Progenitor cell of endocrine pancreas (in vitro differentiated cells): ENCODE results near the gene RETN. TPM values are rescaled to one million over a fixed set of nuclear protein-coding genes. Genes with fewer than 3 reads are reported as not detected.

Source experiments
- DNase-seq: peaks from one replicate; pipeline ENCODE4 v3.0.0; 2021; ENCODE audit warnings: low spot score; ENCODE audit not compliant: unreplicated experiment
- H3K27ac Mint-ChIP-seq: 2 replicates; pipeline ENCODE4 v1.8.0; 2021; ENCODE audit warnings: mild to moderate bottlenecking, moderate library complexity, mixed read lengths
- H3K27me3 Mint-ChIP-seq: 2 replicates; pipeline ENCODE4 v1.8.0; 2021; ENCODE audit warnings: mixed read lengths
- H3K36me3 Mint-ChIP-seq: 2 replicates; pipeline ENCODE4 v1.8.0; 2022; ENCODE audit warnings: mixed read lengths; ENCODE audit not compliant: insufficient read depth
- H3K4me1 Mint-ChIP-seq: 2 replicates; pipeline ENCODE4 v1.8.0; 2021; ENCODE audit warnings: low read depth, mixed read lengths
- H3K4me3 Mint-ChIP-seq: 2 replicates; pipeline ENCODE4 v1.8.0; 2021; ENCODE audit warnings: low read depth, mild to moderate bottlenecking, moderate library complexity, mixed read lengths
- H3K9me3 Mint-ChIP-seq: 2 replicates; pipeline ENCODE4 v1.8.0; 2021; ENCODE audit warnings: low read depth, mixed read lengths
- CTCF ChIP-seq: fragments of 200-600 bp; sonication (generic); IDR thresholded peaks from one replicate; pipeline ENCODE4 v1.5.0; 2021; ENCODE audit warnings: antibody characterized with exemption, mild to moderate bottlenecking; ENCODE audit not compliant: unreplicated experiment
- total RNA-seq: library from RNA; stranded (reverse); gene quantifications from 2 replicates; pipeline ENCODE4 v1.2.1, GENCODE V29; 2021

RETN gene
- total RNA-seq, 1 donor from 2014 or later, result not detected

GRCh38 chr19:7691497-7691896, 22.6 kb downstream of the RETN start:
- H3K4me1 Mint-ChIP-seq, result no peaks in the 10 kb centered on the region
- H3K9me3 Mint-ChIP-seq, result no peaks in the 10 kb centered on the region
- no peak overlapping the region for H3K27ac Mint-ChIP-seq
- H3K4me3 Mint-ChIP-seq, result no peak overlapping the region
- TF ChIP-seq CTCF, result no peak
- H3K36me3 Mint-ChIP-seq, result no peaks in the 10 kb centered on the region
- DNase-seq, result no peak
- H3K27me3 Mint-ChIP-seq, result peaks cover 9% of the 10 kb centered on the region

GRCh38 chr19:7692417-7693088, 23.7 kb downstream of the RETN start:
- Mint-ChIP-seq H3K27me3 (peaks cover 20% of the 10 kb centered on the region), H3K4me3 (no peak overlapping the region), H3K36me3 (no peaks in the 10 kb centered on the region), H3K4me1 (no peaks in the 10 kb centered on the region), H3K9me3 (no peaks in the 10 kb centered on the region), H3K27ac (no peak overlapping the region)
- no peak for TF ChIP-seq CTCF
- DNase-seq, result no peak

GRCh38 chr19:7694499-7694898, 25.6 kb downstream of the RETN start:
- TF ChIP-seq CTCF, result no peak
- no peak for DNase-seq
- Mint-ChIP-seq H3K4me1 (no peaks in the 10 kb centered on the region), H3K9me3 (no peaks in the 10 kb centered on the region), H3K36me3 (no peaks in the 10 kb centered on the region), H3K4me3 (no peak overlapping the region), H3K27ac (no peak overlapping the region), H3K27me3 (peaks cover 37% of the 10 kb centered on the region)

- TF ChIP-seq CTCF, result no peak
- no peak overlapping the region for H3K4me3 Mint-ChIP-seq
These were observed 29.0 kb downstream of the RETN start for GRCh38 chr19:7697721-7698287.

GRCh38 chr19:7698583-7698982, 29.7 kb downstream of the RETN start:
- no peak for DNase-seq
- no peak for TF ChIP-seq CTCF
- H3K4me3 Mint-ChIP-seq, result no peak overlapping the region
- no peaks in the 10 kb centered on the region for H3K4me1 Mint-ChIP-seq
- H3K9me3 Mint-ChIP-seq, result no peaks in the 10 kb centered on the region
- no peaks in the 10 kb centered on the region for H3K36me3 Mint-ChIP-seq
- no peak overlapping the region for H3K27ac Mint-ChIP-seq
- H3K27me3 Mint-ChIP-seq, result peaks cover 58% of the 10 kb centered on the region

More at GRCh38 chr19:7697721-7698287, 29.0 kb downstream of the RETN start:
- H3K27ac Mint-ChIP-seq, result no peak overlapping the region
- no peaks in the 10 kb centered on the region for H3K4me1 Mint-ChIP-seq
- no peaks in the 10 kb centered on the region for H3K9me3 Mint-ChIP-seq
- H3K27me3 Mint-ChIP-seq, result peaks cover 53% of the 10 kb centered on the region
- no peaks in the 10 kb centered on the region for H3K36me3 Mint-ChIP-seq
- DNase-seq, result no peak
